DOHH2 (cell line): ENCODE results near the gene UBE2Q2.

ENCODE experiments used
- CTCF ChIP-seq: fragments of 200-600 bp; sonication (generic); IDR thresholded peaks from one replicate; pipeline ENCODE4 v1.5.1; 2014; ENCODE audit warnings: antibody characterized with exemption, mild to moderate bottlenecking, low read depth, low read length; ENCODE audit not compliant: poor library complexity, severe bottlenecking
- EZH2phosphoT487 ChIP-seq: fragments of 200-600 bp; sonication (generic); IDR thresholded peaks from 2 replicates; pipeline ENCODE4 v1.6.1; 2017; ENCODE audit warnings: borderline replicate concordance, mild to moderate bottlenecking, antibody characterized with exemption, low read length, moderate library complexity, mixed read lengths

DNA sequence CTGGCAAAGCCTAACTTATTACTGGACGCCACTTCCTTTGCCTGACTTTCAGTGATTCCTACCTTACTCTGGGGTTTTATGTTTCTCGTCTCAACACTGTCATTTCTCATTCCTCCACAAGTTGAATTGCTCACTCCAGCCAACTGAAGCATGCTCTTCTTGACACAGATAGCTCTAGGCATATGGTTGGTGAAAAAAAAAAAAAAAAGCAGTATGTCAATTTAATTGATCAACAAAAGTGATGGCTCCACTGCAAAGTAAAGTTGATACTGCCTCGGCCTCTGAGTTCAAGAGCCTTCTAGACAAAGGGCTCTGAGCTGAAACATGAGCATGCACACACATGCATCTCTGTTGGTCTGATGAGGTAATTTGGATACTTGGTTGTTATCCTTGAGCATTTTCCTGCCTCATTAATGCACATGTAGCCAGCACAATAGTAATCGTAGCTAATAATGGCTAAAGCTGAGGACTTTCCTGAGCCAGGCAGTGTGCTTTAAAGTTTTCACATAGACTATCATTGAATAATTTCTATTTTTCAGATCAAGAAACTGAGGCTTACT, 21.4 kb upstream of the UBE2Q2 start:
- TF ChIP-seq CTCF = no peak
- no peak for TF ChIP-seq EZH2phosphoT487
